CD14-positive monocyte (primary cell): ENCODE measurements around the gene CPA2. TPM values are rescaled to one million over a fixed set of nuclear protein-coding genes. Genes with fewer than 3 reads are reported as not detected.

Experiments used
- DNase-seq, 3 donors: peaks; one replicate each; pipeline ENCODE4 v3.0.0-alpha.2; 2011 to 2022
- H2AFZ ChIP-seq: 2 replicates; pipeline ENCODE4 v1.6.0; 2012; ENCODE audit warnings: mild to moderate bottlenecking, low read depth, low read length, inconsistent platforms; ENCODE audit not compliant: insufficient read depth, poor library complexity, severe bottlenecking
- H3K27ac ChIP-seq, 2 donors: 1 replicate in 1 of 2; 2 replicates in 1 of 2; pipeline ENCODE4 v1.5.1; 2012 to 2013; ENCODE audit warnings: low read length in 2 of 2, control low read depth in 1 of 2, inconsistent platforms in 1 of 2, low read depth in 1 of 2, mild to moderate bottlenecking in 1 of 2
- H3K27me3 ChIP-seq, 2 donors: one replicate each; pipeline versions ENCODE4 v1.6.0 to v1.6.1; 2011 to 2013; ENCODE audit warnings: low read length in 2 of 2; ENCODE audit not compliant: control insufficient read depth in 2 of 2, insufficient read depth in 2 of 2
- H3K36me3 ChIP-seq, 2 donors: replicated peaks in 1 of 2; 1 replicate in 1 of 2; 2 replicates in 1 of 2; pipeline versions ENCODE4 v1.5.1 to v1.6.1; 2012 to 2013; ENCODE audit warnings: low read length in 2 of 2, control low read depth in 1 of 2, inconsistent platforms in 1 of 2, mild to moderate bottlenecking in 1 of 2; ENCODE audit not compliant: insufficient read depth in 2 of 2, control insufficient read depth in 1 of 2
- H3K4me1 ChIP-seq, 2 donors: 1 replicate in 1 of 2; 2 replicates in 1 of 2; pipeline versions ENCODE4 v1.5.1 to v1.6.1; 2012 to 2013; ENCODE audit warnings: low read length in 2 of 2, control low read depth in 1 of 2, inconsistent platforms in 1 of 2, mild to moderate bottlenecking in 1 of 2, moderate library complexity in 1 of 2; ENCODE audit not compliant: insufficient read depth in 2 of 2, control insufficient read depth in 1 of 2
- H3K4me2 ChIP-seq: replicated peaks from 2 replicates; pipeline ENCODE3; 2012; ENCODE audit warnings: low read length, moderate library complexity, mild to moderate bottlenecking; ENCODE audit not compliant: poor library complexity, severe bottlenecking; ENCODE audit errors: extremely low read depth
- H3K4me3 ChIP-seq, 3 experiments: fragments of 200-600 bp in 1 of 3; sonication (generic) in 1 of 3; replicated peaks in 1 of 3; 1 replicate in 2 of 3; 2 replicates in 1 of 3; pipeline ENCODE4 v1.5.1; 2011 to 2013; ENCODE audit warnings: low read length in 3 of 3, mild to moderate bottlenecking in 3 of 3, control low read depth in 2 of 3, low read depth in 2 of 3, inconsistent platforms in 1 of 3, moderate library complexity in 1 of 3
- H3K79me2 ChIP-seq: 2 replicates; pipeline ENCODE4 v1.6.0; 2012; ENCODE audit warnings: mild to moderate bottlenecking, control low read depth, inconsistent platforms, low read length, moderate library complexity; ENCODE audit not compliant: insufficient read depth
- H3K9ac ChIP-seq: 2 replicates; pipeline ENCODE4 v1.6.0; 2017; ENCODE audit warnings: low read length, mild to moderate bottlenecking; ENCODE audit not compliant: insufficient read depth, poor library complexity, severe bottlenecking
- H3K9me3 ChIP-seq, 2 donors: replicated peaks in 1 of 2; 1 replicate in 1 of 2; 2 replicates in 1 of 2; pipeline versions ENCODE4 v1.5.1 to v1.6.1; 2012 to 2013; ENCODE audit warnings: low read length in 2 of 2, control low read depth in 1 of 2; ENCODE audit not compliant: control insufficient read depth in 1 of 2, insufficient read depth in 1 of 2
- H4K20me1 ChIP-seq: 2 replicates; pipeline ENCODE4 v1.6.0; 2012; ENCODE audit warnings: mild to moderate bottlenecking, low read length, control low read depth, moderate library complexity; ENCODE audit not compliant: insufficient read depth
- H3K27ac Mint-ChIP-seq, 7 donors: one replicate each; pipeline ENCODE4 v1.8.0; 2020; ENCODE audit warnings: mild to moderate bottlenecking in 7 of 7, mixed read lengths in 7 of 7, moderate library complexity in 6 of 7, inconsistent platforms in 2 of 7
- H3K27me3 Mint-ChIP-seq, 3 donors: one replicate each; pipeline ENCODE4 v1.8.0; 2021 to 2022; ENCODE audit warnings: low read depth in 3 of 3, mild to moderate bottlenecking in 3 of 3, mixed read lengths in 3 of 3, moderate library complexity in 3 of 3, inconsistent platforms in 1 of 3
- H3K36me3 Mint-ChIP-seq, 2 donors: one replicate each; pipeline ENCODE4 v1.8.0; 2020; ENCODE audit warnings: mixed read lengths in 2 of 2, inconsistent platforms in 1 of 2, mild to moderate bottlenecking in 1 of 2
- H3K4me1 Mint-ChIP-seq: one replicate; pipeline ENCODE4 v1.8.0; 2020; ENCODE audit warnings: mild to moderate bottlenecking, mixed read lengths
- H3K4me3 Mint-ChIP-seq, 2 donors: one replicate each; pipeline ENCODE4 v1.8.0; 2020; ENCODE audit warnings: mild to moderate bottlenecking in 2 of 2, mixed read lengths in 2 of 2, moderate library complexity in 1 of 2
- H3K9me3 Mint-ChIP-seq, 7 donors: one replicate each; pipeline ENCODE4 v1.8.0; 2020 to 2022; ENCODE audit warnings: mixed read lengths in 7 of 7, mild to moderate bottlenecking in 6 of 7, moderate library complexity in 6 of 7, inconsistent platforms in 2 of 7
- CTCF ChIP-seq: fragments of 200-600 bp; IDR thresholded peaks from one replicate; pipeline ENCODE4 v1.8.0; 2022; ENCODE audit warnings: antibody characterized with exemption, mild to moderate bottlenecking
- WGBS: methylation state at CpG from one replicate; pipeline ENCODE4 v1.1.5; 2013; ENCODE audit warnings: missing lambda C conversion rate; ENCODE audit not compliant: insufficient coverage; 5-methylcytosine and 5-hydroxymethylcytosine counted together
- intact Hi-C, 2 donors: fragments of 100-400 bp; cut with micrococcal nuclease; formaldehyde crosslinking; loops; one replicate each; pipeline versions ENCODE4 v1.15.0 to v1.15.1; 2023
- polyA plus RNA-seq, 3 donors: library from polyadenylated mRNA; depleted of rRNA in 1 of 3; unstranded in 2 of 3; stranded (reverse) in 1 of 3; fragments of 300-500 nt in 2 of 3; fragments of >200 nt in 1 of 3; fragmentation: Illumina TruSeq in 2 of 3; gene quantifications; 1 replicate in 2 of 3; 2 replicates in 1 of 3; pipeline ENCODE4 v1.2.3, GENCODE V29; 2012 to 2021

CPA2 gene
- polyA plus RNA-seq, 3 donors: not detected

DNA sequence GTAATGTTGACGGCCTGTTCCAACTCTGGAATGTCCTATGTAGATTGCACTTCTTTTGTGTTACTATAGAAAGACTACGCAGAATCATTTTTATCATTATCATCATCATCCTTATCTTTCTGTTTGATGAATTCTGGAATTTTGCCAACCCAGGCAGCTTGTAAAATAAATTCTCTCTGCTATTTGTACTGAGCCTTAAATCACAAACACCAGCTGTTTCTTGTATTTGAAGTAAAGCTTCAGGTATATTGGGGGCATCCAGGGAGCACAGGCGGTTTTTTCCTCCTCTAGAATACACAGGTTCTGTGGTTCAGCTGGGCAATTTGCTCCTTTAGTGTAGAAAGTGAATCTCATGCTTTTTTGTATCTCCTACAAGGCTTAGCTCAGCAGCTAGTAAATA lies 63.0 kb downstream of the CPA2 start:
- no CpG with 5 or more reads among the region's 3 CpGs for WGBS
- peaks cover 0 to 2% (median 0%) of the 10 kb centered on the region in 7 donors for H3K9me3 Mint-ChIP-seq

DNA sequence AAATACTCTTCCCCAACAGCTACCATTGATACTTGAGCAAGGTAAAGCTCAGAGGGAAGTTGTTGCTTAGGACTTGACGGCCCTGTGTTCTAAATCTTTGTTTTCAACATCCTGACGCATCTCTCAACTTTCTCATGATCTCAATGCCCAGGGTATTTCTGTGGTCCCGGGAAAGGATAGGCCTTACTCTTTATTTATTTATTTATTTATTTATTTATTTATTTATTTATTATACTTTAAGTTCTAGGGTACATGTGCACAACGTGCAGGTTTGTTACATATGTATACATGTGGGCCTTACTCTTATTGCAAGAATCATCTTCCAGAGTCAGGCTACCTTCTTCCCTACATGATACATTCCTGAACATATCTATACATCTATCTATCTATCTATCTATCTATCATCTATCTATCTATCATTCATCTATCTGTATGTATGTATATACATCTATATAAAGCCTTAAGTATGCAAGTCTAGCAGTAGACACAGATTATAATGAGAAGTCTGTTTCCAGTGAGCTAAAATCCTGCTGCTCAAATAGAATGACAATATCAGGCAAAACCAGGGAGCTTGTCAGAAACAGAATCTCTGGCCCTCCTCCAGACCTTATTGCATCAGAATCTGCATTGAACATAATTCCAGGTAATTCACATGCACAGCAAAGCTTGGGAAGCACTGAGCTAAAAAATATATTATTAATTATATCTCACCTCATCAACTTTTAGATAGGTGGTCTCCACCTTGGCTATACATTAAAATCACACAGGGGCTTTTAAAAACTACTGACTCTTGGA lies 65.8 kb downstream of the CPA2 start:
- H3K4me3 Mint-ChIP-seq: no peak overlapping the region
- TF ChIP-seq CTCF: no peak
- intact Hi-C loops: no loop called here
- H3K4me1 Mint-ChIP-seq: no peaks in the 10 kb centered on the region
- no peak overlapping the region for H3K27ac ChIP-seq
- H3K9ac ChIP-seq: no peak overlapping the region
- no peaks in the 10 kb centered on the region for H3K36me3 Mint-ChIP-seq
- no peaks in the 10 kb centered on the region for H3K79me2 ChIP-seq
- H2AFZ ChIP-seq: no peak overlapping the region
- H3K27me3 ChIP-seq: no peaks in the 10 kb centered on the region
- WGBS: no CpG with 5 or more reads among the region's 4 CpGs
- no peaks in the 10 kb centered on the region for H4K20me1 ChIP-seq
- H3K27ac Mint-ChIP-seq: no peak overlapping the region
- no peak overlapping the region for H3K4me2 ChIP-seq
- DNase-seq: no peak
- H3K9me3 ChIP-seq: no peaks in the 10 kb centered on the region
- no peaks in the 10 kb centered on the region for H3K36me3 ChIP-seq
- no peaks in the 10 kb centered on the region for H3K27me3 Mint-ChIP-seq
- no peaks in the 10 kb centered on the region for H3K4me1 ChIP-seq
- no peaks in the 10 kb centered on the region for H3K9me3 Mint-ChIP-seq
- no peak overlapping the region for H3K4me3 ChIP-seq

More for the DNA sequence above, 63.0 kb downstream of the CPA2 start:
- H3K4me1 Mint-ChIP-seq: no peaks in the 10 kb centered on the region
- H3K4me2 ChIP-seq: no peak overlapping the region
- no peak for DNase-seq
- H3K27ac Mint-ChIP-seq: no peak overlapping the region
- H2AFZ ChIP-seq: no peak overlapping the region
- no peak overlapping the region for H3K9ac ChIP-seq
- intact Hi-C loops: no loop called here
- H3K4me3 ChIP-seq: no peak overlapping the region
- no peak for TF ChIP-seq CTCF
- H3K27me3 Mint-ChIP-seq: peaks cover 0 to 2% (median 0%) of the 10 kb centered on the region in 3 donors
- H3K36me3 Mint-ChIP-seq: no peaks in the 10 kb centered on the region
- H3K79me2 ChIP-seq: no peaks in the 10 kb centered on the region
- H3K27me3 ChIP-seq: no peaks in the 10 kb centered on the region
- no peaks in the 10 kb centered on the region for H3K36me3 ChIP-seq
- H4K20me1 ChIP-seq: no peaks in the 10 kb centered on the region
- H3K4me1 ChIP-seq: no peaks in the 10 kb centered on the region
- no peaks in the 10 kb centered on the region for H3K9me3 ChIP-seq
- no peak overlapping the region for H3K27ac ChIP-seq
- no peak overlapping the region for H3K4me3 Mint-ChIP-seq
